Gastroesophageal sphincter (tissue), 4 donors: ENCODE data around the gene CPNE9. TPM values are rescaled to one million over a fixed set of nuclear protein-coding genes. Genes with fewer than 3 reads are reported as not detected.

Experiments
- ATAC-seq: fragments of 150-250 bp; one replicate; pipeline ENCODE4 v1.9.1; 2016; ENCODE audit warnings: mild to moderate bottlenecking, moderate library complexity
- H3K27ac ChIP-seq, 4 donors: fragments of 200-600 bp; sonication (generic) in 3 of 4; 1 replicate in 3 of 4; 2 replicates in 1 of 4; pipeline ENCODE4 v1.5.1; 2016 to 2019
- H3K27me3 ChIP-seq: fragments of 200-600 bp; sonication (generic); one replicate; pipeline ENCODE4 v1.5.1; 2019
- H3K36me3 ChIP-seq, 2 donors: fragments of 200-600 bp; sonication (generic); one replicate each; pipeline ENCODE4 v1.5.1; 2019; ENCODE audit warnings: control low read depth in 1 of 2
- H3K4me1 ChIP-seq, 3 donors: fragments of 200-600 bp; sonication (generic); 1 replicate in 2 of 3; 2 replicates in 1 of 3; pipeline ENCODE4 v1.5.1; 2016 to 2019; ENCODE audit warnings: control low read depth in 2 of 3
- H3K4me3 ChIP-seq, 2 donors: fragments of 200-600 bp; sonication (generic); one replicate each; pipeline ENCODE4 v1.5.1; 2019; ENCODE audit warnings: mild to moderate bottlenecking in 1 of 2, moderate library complexity in 1 of 2
- H3K9me3 ChIP-seq, 3 donors: fragments of 200-600 bp; sonication (generic); one replicate each; pipeline ENCODE4 v1.5.1; 2017 to 2019; ENCODE audit warnings: control low read depth in 2 of 3
- CTCF ChIP-seq, 4 experiments: fragments of 200-600 bp in 2 of 4; fragments of 450-650 bp in 2 of 4; sonication (generic) in 1 of 4; IDR thresholded peaks; one replicate each; pipeline ENCODE4 v1.5.1; 2017 to 2019; ENCODE audit warnings: antibody characterized with exemption in 4 of 4, mild to moderate bottlenecking in 2 of 4, moderate library complexity in 2 of 4
- EP300 ChIP-seq: sonication (generic); formaldehyde crosslinking; IDR thresholded peaks from one replicate; pipeline ENCODE4 v1.6.1; 2017; ENCODE audit warnings: antibody characterized with exemption, mild to moderate bottlenecking
- POLR2A ChIP-seq, 2 donors: fragments of 450-650 bp; IDR thresholded peaks; one replicate each; pipeline ENCODE4 v1.6.1; 2017; ENCODE audit warnings: antibody characterized with exemption in 2 of 2, mild to moderate bottlenecking in 2 of 2, moderate library complexity in 1 of 2
- POLR2AphosphoS5 ChIP-seq: sonication (generic); formaldehyde crosslinking; IDR thresholded peaks from one replicate; pipeline ENCODE4 v1.6.1; 2017; ENCODE audit warnings: antibody characterized with exemption
- WGBS, 2 donors: methylation state at CpG; one replicate each; pipeline ENCODE4 v1.1.5; 2018; ENCODE audit warnings: low coverage in 1 of 2; 5-methylcytosine and 5-hydroxymethylcytosine counted together
- total RNA-seq, 4 donors: library from RNA; depleted of rRNA; stranded (reverse); fragments of >200 nt; gene quantifications; one replicate each; pipeline ENCODE4 v1.1.0, GENCODE V29; 2016

The CPNE9 gene
- total RNA-seq, 4 donors from 2014 or later = 1.1 TPM; not detected in 3

GRCh38 chr3:9673752-9674151, 29.9 kb upstream of the CPNE9 start:
- H3K36me3 ChIP-seq = peaks cover 11 to 100% of the 10 kb centered on the region in 2 donors
- H3K4me1 ChIP-seq = peaks cover 0 to 20% (median 0%) of the 10 kb centered on the region in 3 donors
- TF ChIP-seq POLR2A (IDR thresholded peaks at IDR 0.05) = no peak
- TF ChIP-seq POLR2AphosphoS5 = no peak
- TF ChIP-seq EP300 = no peak
- no peak for TF ChIP-seq CTCF (IDR thresholded peaks at IDR 0.05)
- H3K4me3 ChIP-seq = no peak overlapping the region
- no peaks in the 10 kb centered on the region for H3K9me3 ChIP-seq
- H3K27ac ChIP-seq = no peak overlapping the region
- no peak for ATAC-seq
- WGBS, 2 donors = 100% methylated on average over 1 to 2 of the region's 2 CpGs
- no peaks in the 10 kb centered on the region for H3K27me3 ChIP-seq

DNA sequence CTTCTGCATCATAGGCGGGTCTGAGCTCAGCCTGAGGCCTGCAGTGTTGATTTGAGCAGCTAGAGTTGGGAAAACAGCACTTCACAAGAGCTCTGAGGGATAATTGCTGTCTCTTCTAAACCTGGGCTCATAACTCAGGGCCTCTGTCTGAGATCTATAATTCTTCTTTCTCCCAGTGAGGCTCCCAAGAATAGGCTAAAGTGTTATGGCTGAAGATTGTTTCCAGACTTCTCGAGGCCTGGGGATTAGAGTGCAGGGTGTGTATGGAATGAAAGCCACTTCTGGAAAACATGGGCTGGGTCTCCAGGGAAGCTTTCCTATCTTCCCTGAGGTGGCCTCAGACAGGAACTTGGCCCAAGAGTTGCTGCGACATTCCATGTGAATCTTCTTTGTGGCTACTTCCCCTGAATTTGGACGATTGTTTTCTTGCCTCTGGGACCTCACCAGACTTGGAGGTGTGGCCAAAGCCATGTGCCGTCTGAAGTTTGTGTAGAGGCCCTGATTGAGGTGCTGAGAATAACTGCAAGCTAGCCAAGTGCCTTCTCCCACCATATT, 27.8 kb upstream of the CPNE9 start:
- H3K9me3 ChIP-seq = no peaks in the 10 kb centered on the region
- no peak for ATAC-seq
- 62 to 80% methylated on average over 1 to 5 of the region's 5 CpGs for WGBS, 2 donors
- no peaks in the 10 kb centered on the region for H3K4me1 ChIP-seq
- no peak overlapping the region for H3K27ac ChIP-seq
- no peak overlapping the region for H3K4me3 ChIP-seq
- peaks cover 11 to 100% of the 10 kb centered on the region in 2 donors for H3K36me3 ChIP-seq
- no peak for TF ChIP-seq EP300
- no peak for TF ChIP-seq CTCF (IDR thresholded peaks at IDR 0.05)
- TF ChIP-seq POLR2A (IDR thresholded peaks at IDR 0.05) = no peak
- no peak for TF ChIP-seq POLR2AphosphoS5
- no peaks in the 10 kb centered on the region for H3K27me3 ChIP-seq

DNA sequence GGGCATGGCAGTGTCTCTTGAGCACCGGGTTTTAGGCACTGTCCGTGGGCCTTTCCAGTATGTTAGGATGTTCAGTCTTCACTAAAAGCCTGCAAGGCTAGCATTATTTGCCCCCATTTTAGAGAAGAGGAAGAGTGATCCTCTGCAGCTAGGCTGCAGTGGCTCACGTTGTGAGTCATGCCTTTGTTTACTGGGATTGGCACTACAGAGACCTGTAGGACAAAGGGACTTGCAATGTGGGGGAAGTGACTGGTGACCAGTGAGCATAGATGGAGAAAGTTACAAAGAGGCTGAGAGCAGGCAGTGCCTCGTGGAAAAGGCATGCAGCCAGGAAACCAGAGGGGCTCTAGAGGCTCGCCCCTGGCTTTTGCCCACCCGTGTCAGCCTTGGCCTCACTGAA, 26.8 kb upstream of the CPNE9 start:
- peaks cover 8 to 100% of the 10 kb centered on the region in 2 donors for H3K36me3 ChIP-seq
- H3K4me1 ChIP-seq = no peaks in the 10 kb centered on the region
- TF ChIP-seq CTCF (IDR thresholded peaks at IDR 0.05) (no peak), EP300 (no peak), POLR2A (IDR thresholded peaks at IDR 0.05) (no peak), POLR2AphosphoS5 (no peak)
- H3K4me3 ChIP-seq = no peak overlapping the region
- no peaks in the 10 kb centered on the region for H3K27me3 ChIP-seq
- 49% methylated on average over 2 of the region's 6 CpGs; no CpG with 5 or more reads in 1 of the 2 donors for WGBS, 2 donors
- no peak for ATAC-seq
- H3K27ac ChIP-seq = no peak overlapping the region
- no peaks in the 10 kb centered on the region for H3K9me3 ChIP-seq

DNA sequence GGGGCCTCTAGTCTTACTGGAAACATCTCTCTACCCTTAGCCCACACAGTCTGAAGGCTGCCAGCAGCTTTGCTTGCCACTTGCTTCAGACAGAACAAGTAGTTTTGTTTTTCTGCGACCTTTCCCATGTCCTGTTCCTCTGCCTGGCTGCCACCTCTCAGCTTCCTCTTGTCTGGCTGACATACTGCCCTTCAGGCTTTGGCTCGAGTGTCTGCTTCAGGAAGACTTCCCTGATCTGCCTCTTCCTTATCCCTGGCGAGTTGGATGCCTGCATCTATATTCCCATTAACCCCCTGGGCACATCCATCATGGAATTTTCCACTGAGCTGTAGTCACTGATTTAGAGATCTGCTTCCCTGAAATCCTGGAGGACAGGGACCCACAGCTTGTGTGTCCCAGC, 25.1 kb upstream of the CPNE9 start:
- no peak for ATAC-seq
- Histone ChIP-seq H3K4me1 (no peaks in the 10 kb centered on the region), H3K4me3 (no peak overlapping the region), H3K27me3 (no peaks in the 10 kb centered on the region), H3K27ac (no peak overlapping the region), H3K36me3 (peaks cover 0 to 100% of the 10 kb centered on the region in 2 donors), H3K9me3 (no peaks in the 10 kb centered on the region)
- WGBS, 2 donors = 60 to 71% methylated on average over 3 of the region's 3 CpGs
- no peak for TF ChIP-seq CTCF (IDR thresholded peaks at IDR 0.05)
- TF ChIP-seq POLR2A (IDR thresholded peaks at IDR 0.05) = no peak
- no peak for TF ChIP-seq EP300
- no peak for TF ChIP-seq POLR2AphosphoS5

DNA sequence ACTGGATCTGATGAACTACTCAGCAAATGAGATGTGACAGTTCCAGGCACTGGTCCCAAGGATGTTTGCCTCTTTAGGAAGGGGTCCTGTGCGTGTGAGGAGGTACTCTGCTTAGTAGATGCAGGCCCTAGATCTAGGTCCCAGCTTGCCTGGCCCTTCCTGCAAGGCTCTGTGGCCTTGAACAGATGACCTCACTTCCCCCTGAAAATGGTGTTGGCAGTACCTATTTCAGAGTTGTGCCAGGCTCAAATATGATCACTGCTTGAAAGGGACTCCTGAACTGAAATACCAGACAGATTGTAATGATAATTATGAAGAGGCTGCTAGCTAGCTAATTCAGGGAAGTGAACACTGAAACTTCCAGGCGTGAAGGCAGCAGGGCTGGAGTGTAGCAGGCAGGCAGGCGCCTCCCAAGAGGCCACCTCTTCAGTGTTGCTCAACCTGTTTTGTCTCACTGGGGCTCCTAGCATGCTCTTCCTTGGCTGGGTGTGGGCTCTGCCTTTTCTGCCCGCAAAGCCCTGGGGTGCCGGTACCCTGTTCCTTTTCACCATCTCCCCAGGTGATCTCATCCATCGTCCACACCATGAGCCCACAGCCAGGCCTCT, 24.1 kb upstream of the CPNE9 start:
- H3K27me3 ChIP-seq = no peaks in the 10 kb centered on the region
- no peak overlapping the region for H3K27ac ChIP-seq
- no peak overlapping the region for H3K4me3 ChIP-seq
- H3K36me3 ChIP-seq = peaks cover 0 to 100% of the 10 kb centered on the region in 2 donors
- ATAC-seq = no peak
- H3K9me3 ChIP-seq = no peaks in the 10 kb centered on the region
- 90 to 97% methylated on average over 2 to 4 of the region's 6 CpGs for WGBS, 2 donors
- TF ChIP-seq POLR2A (IDR thresholded peaks at IDR 0.05) (no peak), POLR2AphosphoS5 (no peak), CTCF (IDR thresholded peaks at IDR 0.05) (no peak), EP300 (no peak)
- H3K4me1 ChIP-seq = no peaks in the 10 kb centered on the region
